HG03520 (cell line): ENCODE results near the gene COL1A1.

Source experiments
- ATAC-seq: cut with Tn5 transposase; IDR thresholded peaks from one replicate; pipeline ENCODE4 v1.9.1; 2021; ENCODE audit warnings: mild to moderate bottlenecking, moderate library complexity; ENCODE audit not compliant: unreplicated experiment

The COL1A1 gene

DNA sequence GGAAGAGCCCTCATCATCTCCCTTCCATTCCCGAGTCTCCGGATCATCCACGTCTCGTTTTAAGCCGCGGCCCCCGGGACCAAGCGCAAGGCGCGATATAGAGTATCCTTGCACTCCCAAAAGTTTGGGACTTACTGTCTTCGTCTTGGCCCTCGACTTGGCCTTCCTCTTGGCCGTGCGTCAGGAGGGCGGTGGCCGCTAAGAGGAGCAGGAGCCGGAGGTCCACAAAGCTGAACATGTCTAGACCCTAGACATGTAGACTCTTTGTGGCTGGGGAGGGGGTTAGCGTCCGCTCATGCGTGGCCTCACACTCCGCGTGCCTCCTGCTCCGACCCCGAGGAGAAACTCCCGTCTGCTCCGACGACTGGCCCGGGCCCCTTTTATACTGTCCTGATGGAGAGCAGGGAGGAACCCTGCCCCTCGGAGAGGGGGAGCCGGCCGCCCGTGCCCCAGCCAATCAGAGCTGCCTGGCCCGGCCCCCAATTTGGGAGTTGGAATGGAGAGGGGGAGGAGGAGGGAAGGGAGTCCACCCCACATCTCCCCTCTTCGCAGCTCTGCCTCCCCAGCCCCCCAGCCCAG is at the start of gene COL1A1:
TSS of gene COL1A1 (minus strand) at position 356 of the 579 bp plus-strand sequence. CDS start at position 238, 118 bp downstream.
- ATAC-seq = no peak

GRCh38 chr17:50248255-50248654 is 46.8 kb upstream of the COL1A1 start:
- no peak for ATAC-seq

DNA sequence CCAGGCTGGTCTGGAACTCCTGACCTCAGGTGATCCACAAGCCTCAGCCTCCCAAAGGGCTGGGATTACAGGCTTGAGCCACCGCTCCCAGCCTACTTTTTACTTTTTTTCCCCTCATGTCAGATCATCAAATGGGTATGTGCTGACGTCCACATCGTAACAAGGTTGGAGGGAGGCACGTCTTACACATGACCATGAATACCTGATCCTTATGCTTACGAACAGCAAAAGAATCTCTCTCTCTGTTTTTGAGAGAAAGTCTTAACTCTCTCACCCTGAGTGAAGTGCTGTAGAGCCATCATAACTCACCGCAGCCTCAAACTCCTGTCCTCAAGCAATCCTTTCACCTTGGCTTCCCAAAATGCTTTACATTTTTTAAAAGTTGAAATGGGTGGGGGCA is 43.3 kb upstream of the COL1A1 start:
- ATAC-seq = no peak

- no peak for ATAC-seq
These were observed 40.0 kb upstream of the COL1A1 start for GRCh38 chr17:50241431-50241830.

GRCh38 chr17:50240851-50241250 is 39.4 kb upstream of the COL1A1 start:
- ATAC-seq = no peak

GRCh38 chr17:50239937-50240336 is 38.5 kb upstream of the COL1A1 start:
- ATAC-seq = no peak

- ATAC-seq = no peak
These were observed 37.3 kb upstream of the COL1A1 start for GRCh38 chr17:50238601-50239280.

DNA sequence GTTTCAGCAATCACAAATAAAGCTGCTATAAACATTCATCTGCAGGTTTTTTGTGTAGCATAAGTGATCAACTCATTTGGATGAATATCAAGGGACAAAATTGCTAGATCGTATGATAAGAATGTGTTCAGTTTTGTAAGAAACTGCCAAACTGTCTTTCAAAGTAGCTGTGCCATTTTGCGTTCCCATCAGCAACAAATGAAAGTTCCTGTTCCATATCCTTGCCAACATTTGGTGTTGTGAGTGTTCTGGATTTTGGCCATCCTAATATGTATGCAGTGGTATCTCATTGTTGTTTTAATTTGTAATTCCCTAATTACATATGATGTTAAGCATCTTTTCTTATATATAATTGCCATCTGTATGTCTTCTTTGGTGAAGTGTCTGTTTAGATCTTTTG is 36.5 kb upstream of the COL1A1 start:
- no peak for ATAC-seq

DNA sequence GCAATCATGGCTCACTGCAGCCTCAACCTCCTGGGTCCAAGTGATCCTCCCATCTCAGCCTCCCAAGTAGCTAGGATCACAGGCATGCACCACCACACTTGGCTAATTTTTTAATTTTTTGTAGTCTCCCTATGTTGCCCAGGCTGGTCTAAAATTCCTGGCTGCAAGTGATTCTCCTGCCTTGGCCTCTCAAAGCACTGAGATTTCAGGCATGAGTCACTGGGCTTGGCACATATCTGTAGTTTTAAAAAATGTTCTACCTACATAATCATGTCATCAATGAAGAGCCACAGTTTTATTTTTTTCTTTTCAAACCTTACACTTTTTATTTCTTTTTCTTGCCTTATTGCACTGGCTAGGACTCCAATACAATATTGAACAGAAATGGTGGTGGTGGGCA is 33.1 kb upstream of the COL1A1 start:
- ATAC-seq = no peak

- no peak for ATAC-seq
These were observed 24.3 kb upstream of the COL1A1 start for GRCh38 chr17:50225701-50226240.

DNA sequence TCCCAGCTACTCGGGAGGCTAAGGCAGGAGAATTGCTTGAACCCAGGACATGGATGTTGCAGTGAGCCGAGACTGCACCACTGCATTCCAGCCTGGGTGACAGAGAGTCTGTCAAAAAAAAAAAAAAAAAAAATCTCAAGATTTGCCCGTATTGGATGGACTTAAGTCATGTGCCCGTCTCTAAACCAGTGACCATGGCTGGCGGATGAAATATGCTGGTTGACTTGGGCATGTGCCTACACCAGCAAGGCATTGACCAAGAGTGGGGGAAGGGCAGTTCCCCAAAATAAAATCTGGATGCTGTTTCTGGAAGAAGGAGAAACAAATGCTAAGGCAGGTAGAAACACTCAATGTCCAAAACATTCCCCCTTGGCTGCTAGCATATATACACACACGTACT is 21.5 kb upstream of the COL1A1 start:
- no peak for ATAC-seq

GRCh38 chr17:50221864-50222545 is 20.6 kb upstream of the COL1A1 start:
- ATAC-seq = no peak

GRCh38 chr17:50221266-50221863 is 19.9 kb upstream of the COL1A1 start:
- no peak for ATAC-seq

- ATAC-seq = no peak
These were observed 19.4 kb upstream of the COL1A1 start for GRCh38 chr17:50220811-50221210.

DNA sequence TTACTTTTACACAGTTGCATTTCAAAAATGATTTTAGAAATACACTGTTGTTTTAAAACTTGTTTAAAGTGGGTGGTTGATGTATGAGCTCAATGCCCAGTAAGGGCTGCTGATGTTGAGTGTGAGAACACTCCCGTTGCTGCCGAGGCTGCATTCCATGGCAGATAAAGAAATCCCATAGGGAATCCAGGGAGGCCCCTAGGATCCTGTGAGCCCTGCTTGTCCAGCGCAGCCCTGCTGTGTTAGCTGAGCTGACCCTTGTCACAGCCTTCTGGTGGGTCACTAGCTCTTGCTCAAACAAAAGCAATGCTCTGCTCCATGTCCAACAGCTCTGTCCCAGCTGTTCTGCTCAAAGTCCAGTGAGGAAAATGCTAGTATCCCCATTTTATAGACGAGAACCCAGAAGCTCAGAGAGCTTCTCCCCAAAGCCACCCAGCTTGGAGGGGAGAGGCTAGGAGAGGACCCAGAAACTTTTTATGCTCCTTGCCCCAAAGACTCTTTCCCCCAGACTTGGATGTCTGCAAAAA is 18.6 kb upstream of the COL1A1 start:
- no peak for ATAC-seq

GRCh38 chr17:50219342-50219741 is 17.9 kb upstream of the COL1A1 start:
- ATAC-seq = no peak

- no peak for ATAC-seq
These were observed 17.4 kb upstream of the COL1A1 start for GRCh38 chr17:50218771-50219315.

GRCh38 chr17:50218071-50218759 is 16.8 kb upstream of the COL1A1 start:
- no peak for ATAC-seq

DNA sequence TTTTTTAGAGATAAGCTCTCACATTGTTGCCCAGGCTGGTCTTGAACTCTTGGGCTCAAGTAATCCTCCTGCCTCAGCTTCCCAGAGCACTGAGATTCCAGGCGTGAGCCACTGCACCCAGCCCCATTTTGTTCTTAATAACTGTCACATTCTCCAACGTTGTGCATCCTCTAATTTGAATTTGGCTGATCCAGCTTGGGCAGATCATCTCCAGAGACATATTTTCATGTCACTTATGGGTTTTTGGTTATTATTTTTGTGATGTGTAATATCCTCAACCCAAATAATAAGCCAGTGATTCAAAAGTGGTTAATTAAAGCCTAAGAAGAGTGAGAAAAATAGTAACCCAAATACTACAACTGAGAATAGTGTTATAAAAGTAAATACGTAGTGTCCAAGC is 16.2 kb upstream of the COL1A1 start:
- ATAC-seq = no peak

GRCh38 chr17:50214976-50215760 is 13.7 kb upstream of the COL1A1 start:
- ATAC-seq = no peak
